Measurements from ENCODE around the gene RAB40C. TPM values are rescaled to one million over a fixed set of nuclear protein-coding genes. Genes with fewer than 3 reads are reported as not detected.
A peak's percentile ranks its signal among the peaks of the same experiment; 100 is the strongest.

RAB40C gene
- total RNA-seq, 8 experiments from 2014 or later, result 9.3 to 23.8 (median 17.1) TPM

DNA sequence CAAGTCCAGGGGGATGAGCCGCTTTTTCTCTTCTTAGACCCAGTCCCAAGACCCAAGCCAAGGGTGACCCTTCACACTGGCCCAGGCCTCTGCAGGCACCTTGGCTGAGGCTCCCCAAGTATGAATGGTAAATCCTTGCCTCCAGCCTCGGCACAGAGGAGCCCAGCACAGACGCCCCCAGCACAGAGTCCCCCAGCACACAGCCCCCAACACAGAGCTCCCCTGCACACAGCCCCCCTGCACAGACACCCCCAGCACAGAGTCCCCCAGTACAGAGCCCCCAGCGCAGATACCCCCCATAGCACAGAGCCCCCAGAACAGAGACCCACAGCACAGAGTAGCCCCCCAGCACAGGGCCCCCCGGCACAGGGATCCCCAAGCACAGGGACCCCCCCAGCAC lies 50.7 kb downstream of the RAB40C start:
- ATAC-seq (replicated peaks in 6 of 8), result no peak
- Histone ChIP-seq H3K27ac (no peak overlapping the region), H3K4me3 (peak overlapping the region in 2 of 5 donors; percentile 74 to 86), H3K4me1 (replicated peaks in 1 of 2) (peaks cover 25 to 26% of the 10 kb centered on the region in 2 donors)
- in situ Hi-C loops (cut with MboI; ENCODE audit: low pct_unique_long_range_greater_than_20kb in 2 of 9, low sequenced_read_pairs in 9 of 9, unreplicated experiment in 9 of 9), result no loop called here
- no CpG with 5 or more reads among the region's 5 CpGs for WGBS, 10 experiments

DNA sequence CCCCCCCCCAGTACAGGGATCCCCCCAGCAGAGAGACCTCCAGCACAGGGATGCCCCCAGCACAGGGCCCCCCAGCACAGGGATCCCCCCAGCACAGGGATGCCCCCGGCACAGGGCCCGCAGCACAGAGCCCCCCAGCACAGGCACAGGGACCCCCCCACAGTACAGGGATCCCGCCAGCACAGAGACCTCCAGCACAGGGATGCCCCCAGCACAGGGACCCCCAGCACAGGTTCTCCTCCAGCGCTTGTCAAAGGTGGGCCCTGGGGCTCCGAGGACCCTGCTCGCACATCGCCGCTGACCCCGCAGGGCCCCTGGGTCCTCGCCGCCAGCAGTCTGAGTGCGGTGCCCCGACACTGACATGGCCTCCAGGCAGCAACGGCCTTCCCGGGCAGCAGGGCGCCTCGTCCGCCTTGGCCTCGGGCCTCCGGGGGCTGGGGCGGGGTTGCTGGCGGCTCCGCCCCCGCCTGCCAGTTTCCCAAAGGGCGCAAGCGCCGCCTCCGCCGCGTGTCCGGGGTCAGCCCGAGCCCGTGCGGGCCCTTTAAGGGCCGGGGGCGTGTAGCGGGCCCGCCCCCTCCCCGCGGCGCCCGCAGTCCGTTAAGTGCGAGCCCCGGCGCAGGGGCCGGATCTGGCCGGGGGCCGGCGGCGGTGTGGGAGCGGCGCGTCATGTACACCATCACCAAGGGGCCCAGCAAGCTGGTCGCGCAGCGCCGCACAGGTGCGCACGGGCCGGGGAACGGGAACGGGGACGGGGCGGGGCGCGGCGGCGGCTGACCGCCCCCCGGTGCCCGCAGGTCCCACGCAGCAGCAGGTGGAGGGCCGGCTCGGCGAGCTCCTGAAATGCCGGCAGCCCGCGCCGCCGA lies 51.7 kb downstream of the RAB40C start, which contains the start of gene MCRIP2:
MCRIP2 (plus strand) TSS at position 503 of the 863 bp plus-strand sequence; CDS start at position 667, 164 bp downstream.
- Histone ChIP-seq H3K27ac (peak within 1 kb of the TSS; percentile 76 to 87), H3K4me3 (peak within 1 kb of the TSS; percentile 48 to 86 (median 61)), H3K4me1 (replicated peaks in 1 of 2) (peaks cover 25 to 26% of the 10 kb centered on the region in 2 donors)
- peak; percentile 57 to 75 (median 69) for ATAC-seq (replicated peaks in 6 of 8)
- 0% methylated on average over 4 of the region's 81 CpGs; no CpG with 5 or more reads in 9 of the 10 experiments for WGBS, 10 experiments
- in situ Hi-C loops (cut with MboI; ENCODE audit: low pct_unique_long_range_greater_than_20kb in 2 of 9, low sequenced_read_pairs in 9 of 9, unreplicated experiment in 9 of 9), result no loop called here

DNA sequence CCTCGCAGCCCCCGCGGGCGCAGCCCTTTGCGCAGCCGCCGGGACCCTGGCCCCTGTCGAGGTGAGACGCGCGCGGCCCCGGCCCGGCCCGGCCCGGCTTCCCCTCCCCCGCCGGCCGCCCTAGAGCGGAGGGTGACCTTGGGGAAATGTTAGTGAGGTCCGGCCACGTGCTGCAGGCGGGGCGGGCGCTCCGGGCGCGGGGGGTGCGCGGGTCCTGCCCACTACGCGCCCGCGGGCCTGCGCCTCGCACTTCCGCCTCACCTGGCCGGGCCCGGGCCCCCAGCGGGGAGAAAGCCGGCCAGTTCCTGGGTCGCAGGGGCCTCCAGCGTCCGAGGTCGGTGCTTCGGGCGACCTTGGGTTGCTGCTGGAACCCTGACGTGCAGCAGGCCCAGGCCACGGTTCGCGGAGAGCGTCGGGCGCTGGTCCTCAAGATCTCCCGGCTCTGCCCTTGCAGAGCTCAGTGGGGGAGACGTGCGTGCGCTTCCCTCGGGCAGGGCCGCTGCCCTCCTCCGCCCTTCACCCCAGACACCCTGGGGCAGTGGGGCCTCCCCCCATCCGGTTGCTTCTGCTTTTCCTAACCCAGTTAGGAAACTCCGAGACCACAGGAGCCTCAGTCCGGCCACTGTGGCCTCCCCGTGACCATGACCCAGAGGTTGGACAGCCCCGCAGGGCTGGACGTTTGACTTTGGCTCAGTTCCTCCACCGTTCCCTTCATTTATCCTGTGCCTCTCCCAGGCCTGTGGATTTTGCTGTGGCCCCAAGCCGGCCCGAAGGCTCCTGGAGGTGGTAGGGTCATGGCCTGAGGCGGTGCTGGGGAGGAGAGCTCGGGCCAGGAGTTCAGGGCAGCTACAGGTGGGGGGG lies 52.6 kb downstream of the RAB40C start:
- H3K4me3 ChIP-seq, result peak overlapping the region; percentile 48 to 86 (median 61)
- peaks cover 22 to 23% of the 10 kb centered on the region in 2 donors for H3K4me1 ChIP-seq (replicated peaks in 1 of 2)
- 0 to 30% (median 18%) methylated on average over 2 to 6 of the region's 72 CpGs; no CpG with 5 or more reads in 7 of the 10 experiments for WGBS, 10 experiments
- H3K27ac ChIP-seq, result peak overlapping the region; percentile 76 to 87
- ATAC-seq (replicated peaks in 6 of 8), result peak; percentile 39 to 60 (median 46)
- in situ Hi-C loops (cut with MboI; ENCODE audit: low pct_unique_long_range_greater_than_20kb in 2 of 9, low sequenced_read_pairs in 9 of 9, unreplicated experiment in 9 of 9), result no loop called here

DNA sequence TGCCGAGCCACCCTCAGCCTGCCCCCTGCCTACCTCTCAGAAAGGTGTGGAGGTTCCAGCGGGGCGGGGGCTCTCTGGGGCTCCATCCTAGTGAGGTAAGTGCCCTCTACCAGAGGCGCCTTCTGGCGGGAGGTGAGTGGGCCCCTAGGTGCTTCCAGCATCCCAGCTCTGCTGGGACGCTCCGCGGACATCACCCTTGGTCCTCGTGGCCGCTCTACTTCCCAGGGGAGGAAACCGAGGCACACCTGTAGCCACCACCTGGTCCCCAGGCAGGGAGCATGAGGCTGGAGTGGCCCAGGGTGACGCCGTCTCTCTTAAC lies 53.1 kb downstream of the RAB40C start:
- 53 to 94% (median 90%) methylated on average over 2 to 4 of the region's 13 CpGs; no CpG with 5 or more reads in 7 of the 10 experiments for WGBS, 10 experiments
- ATAC-seq (replicated peaks in 6 of 8), result no peak
- Histone ChIP-seq H3K4me1 (replicated peaks in 1 of 2) (peaks cover 18 to 19% of the 10 kb centered on the region in 2 donors), H3K27ac (no peak overlapping the region), H3K4me3 (peak overlapping the region; percentile 48 to 86 (median 61))
- in situ Hi-C loops (cut with MboI; ENCODE audit: low pct_unique_long_range_greater_than_20kb in 2 of 9, low sequenced_read_pairs in 9 of 9, unreplicated experiment in 9 of 9), result no loop called here

DNA sequence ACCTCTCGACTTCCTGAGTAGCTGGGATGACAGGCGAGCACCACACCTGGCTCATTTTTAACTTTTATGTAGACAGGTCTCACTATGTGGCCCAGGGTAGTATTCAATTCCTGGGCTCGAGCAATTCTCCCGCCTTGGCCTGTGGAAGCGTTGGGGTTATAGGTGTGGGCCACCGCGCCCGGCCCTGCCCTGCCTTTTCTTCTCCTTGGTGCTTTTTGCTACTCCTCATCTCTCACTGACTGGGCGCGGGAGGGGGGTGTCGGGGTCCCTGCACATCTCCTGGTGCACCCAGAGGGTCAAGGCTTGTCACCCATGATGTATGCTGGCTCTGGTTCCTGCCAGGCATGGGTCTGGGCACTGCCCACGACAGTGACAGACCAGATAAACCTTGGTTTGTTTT lies 54.7 kb downstream of the RAB40C start:
- H3K4me1 ChIP-seq (replicated peaks in 1 of 2), result peaks cover 13 to 14% of the 10 kb centered on the region in 2 donors
- no peak overlapping the region for H3K27ac ChIP-seq
- no peak for ATAC-seq (replicated peaks in 6 of 8)
- no peak overlapping the region for H3K4me3 ChIP-seq
- WGBS, 10 experiments, result 0 to 100% (median 100%) methylated on average over 1 to 4 of the region's 12 CpGs; no CpG with 5 or more reads in 5 of the 10 experiments
- in situ Hi-C loops (cut with MboI; ENCODE audit: low pct_unique_long_range_greater_than_20kb in 2 of 9, low sequenced_read_pairs in 9 of 9, unreplicated experiment in 9 of 9), result no loop called here

DNA sequence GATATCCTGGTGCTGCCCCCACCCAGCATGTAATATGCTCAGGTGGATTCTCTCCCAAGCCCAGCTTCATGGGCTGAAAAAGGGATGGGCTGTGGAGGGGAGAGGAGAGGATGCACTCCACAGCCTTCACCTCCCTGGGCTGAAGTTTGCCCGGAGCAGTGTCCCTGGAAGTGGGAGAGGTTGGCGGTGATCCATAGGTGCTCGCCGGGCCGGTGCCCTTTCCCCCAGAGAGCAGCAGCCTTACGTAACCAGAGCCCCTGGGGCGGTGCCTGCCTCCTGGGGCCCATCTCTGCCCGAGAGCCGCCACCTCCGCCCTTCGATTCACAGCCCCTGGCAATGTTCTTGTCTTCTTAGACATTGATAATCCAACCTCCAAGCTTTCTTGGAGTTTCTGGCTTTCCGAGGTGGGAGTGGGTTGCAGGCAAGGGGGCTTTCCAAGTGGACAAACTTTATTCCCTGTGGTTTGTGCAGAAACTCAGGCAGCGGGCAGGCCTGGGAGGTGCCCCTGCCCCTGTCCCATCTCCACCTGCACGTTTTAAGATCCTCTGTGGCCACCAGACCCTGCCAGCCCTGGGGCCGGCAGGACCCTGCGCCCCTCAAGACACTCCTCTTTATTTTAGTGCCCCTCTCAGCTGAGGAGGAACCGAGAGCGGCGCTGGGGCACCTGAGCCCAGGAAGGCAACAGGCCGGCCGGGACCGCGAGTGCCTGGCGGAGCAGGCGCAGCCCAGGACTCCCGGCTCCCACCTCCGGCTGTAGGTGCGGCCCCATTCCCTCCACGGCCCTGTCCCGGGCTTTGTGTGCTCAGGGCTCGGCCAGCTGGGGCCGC lies 56.2 kb downstream of the RAB40C start:
- no peak overlapping the region for H3K4me3 ChIP-seq
- 80 to 100% (median 84%) methylated on average over 1 to 8 of the region's 32 CpGs; no CpG with 5 or more reads in 6 of the 10 experiments for WGBS, 10 experiments
- peaks cover 25 to 26% of the 10 kb centered on the region in 2 donors for H3K4me1 ChIP-seq (replicated peaks in 1 of 2)
- no peak for ATAC-seq (replicated peaks in 6 of 8)
- in situ Hi-C loops (cut with MboI; ENCODE audit: low pct_unique_long_range_greater_than_20kb in 2 of 9, low sequenced_read_pairs in 9 of 9, unreplicated experiment in 9 of 9), result no loop called here
- H3K27ac ChIP-seq, result no peak overlapping the region

DNA sequence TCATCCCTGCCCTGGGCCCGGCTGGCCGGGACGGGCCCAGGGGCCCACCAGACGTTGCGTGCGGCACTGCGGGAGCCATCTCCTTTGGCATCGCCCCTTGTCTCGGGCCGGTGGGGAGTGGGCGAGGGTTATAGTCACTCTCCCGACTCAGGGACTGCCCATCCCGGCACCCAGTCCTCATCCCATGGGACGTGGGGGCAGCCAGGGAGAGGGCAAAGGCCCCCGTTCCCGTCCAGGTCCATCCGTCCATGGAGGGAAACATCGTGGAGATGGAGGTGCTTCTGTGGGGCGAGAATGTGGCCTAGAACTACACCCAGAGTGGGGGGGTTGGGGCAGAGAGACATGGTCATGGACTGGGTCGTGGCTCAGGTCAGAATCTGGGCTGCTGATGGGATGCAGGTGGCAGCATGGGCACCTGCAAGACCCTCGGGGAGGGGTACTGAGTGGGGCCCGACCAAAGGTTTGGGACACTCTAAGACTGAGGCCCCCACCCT lies 56.9 kb downstream of the RAB40C start:
- Histone ChIP-seq H3K4me3 (no peak overlapping the region), H3K27ac (no peak overlapping the region), H3K4me1 (replicated peaks in 1 of 2) (peaks cover 25 to 26% of the 10 kb centered on the region in 2 donors)
- WGBS, 10 experiments, result 67 to 100% methylated on average over 2 to 3 of the region's 22 CpGs; no CpG with 5 or more reads in 8 of the 10 experiments
- ATAC-seq (replicated peaks in 6 of 8), result no peak
- in situ Hi-C loops (cut with MboI; ENCODE audit: low pct_unique_long_range_greater_than_20kb in 2 of 9, low sequenced_read_pairs in 9 of 9, unreplicated experiment in 9 of 9), result no loop called here

DNA sequence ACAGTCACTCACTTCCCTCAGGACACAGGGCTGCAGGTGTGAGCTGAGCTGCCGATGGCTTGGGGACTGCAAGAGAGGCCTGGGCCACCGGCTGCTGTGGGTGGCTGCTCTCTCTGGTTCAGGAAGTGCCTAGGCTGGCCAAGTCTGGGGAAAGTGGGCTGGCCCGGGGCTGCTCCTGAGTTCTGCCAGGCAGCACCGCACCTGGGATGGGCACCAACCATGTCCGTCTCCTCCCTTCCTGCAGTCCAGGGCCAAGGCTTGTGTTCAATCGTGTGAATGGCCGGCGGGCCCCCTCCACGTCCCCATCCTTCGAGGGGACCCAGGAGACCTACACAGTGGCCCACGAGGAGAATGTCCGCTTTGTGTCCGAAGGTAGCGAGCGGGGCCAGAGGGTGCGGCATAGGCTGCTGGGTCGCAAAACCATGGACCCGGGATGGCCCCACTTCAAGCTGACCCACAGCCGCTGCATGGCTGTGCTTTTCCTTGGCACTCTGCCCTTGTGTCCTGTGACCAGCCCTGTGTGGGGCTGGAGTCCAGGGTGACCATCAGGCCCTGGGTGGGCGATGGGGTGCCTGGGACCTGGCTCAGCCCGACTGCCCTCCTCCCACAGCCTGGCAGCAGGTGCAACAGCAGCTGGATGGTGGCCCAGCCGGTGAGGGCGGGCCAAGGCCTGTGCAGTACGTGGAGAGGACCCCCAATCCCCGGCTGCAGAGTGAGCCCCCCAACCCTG lies 57.5 kb downstream of the RAB40C start:
- whole genome bisulfite sequencing, 10 experiments, result 100% methylated on average over 1 of the region's 25 CpGs; no CpG with 5 or more reads in 9 of the 10 experiments
- in situ Hi-C loops (cut with MboI; ENCODE audit: low pct_unique_long_range_greater_than_20kb in 2 of 9, low sequenced_read_pairs in 9 of 9, unreplicated experiment in 9 of 9), result no loop called here
- peaks cover 25 to 26% of the 10 kb centered on the region in 2 donors for H3K4me1 ChIP-seq (replicated peaks in 1 of 2)
- no peak for ATAC-seq (replicated peaks in 6 of 8)
- no peak overlapping the region for H3K4me3 ChIP-seq
- no peak overlapping the region for H3K27ac ChIP-seq

DNA sequence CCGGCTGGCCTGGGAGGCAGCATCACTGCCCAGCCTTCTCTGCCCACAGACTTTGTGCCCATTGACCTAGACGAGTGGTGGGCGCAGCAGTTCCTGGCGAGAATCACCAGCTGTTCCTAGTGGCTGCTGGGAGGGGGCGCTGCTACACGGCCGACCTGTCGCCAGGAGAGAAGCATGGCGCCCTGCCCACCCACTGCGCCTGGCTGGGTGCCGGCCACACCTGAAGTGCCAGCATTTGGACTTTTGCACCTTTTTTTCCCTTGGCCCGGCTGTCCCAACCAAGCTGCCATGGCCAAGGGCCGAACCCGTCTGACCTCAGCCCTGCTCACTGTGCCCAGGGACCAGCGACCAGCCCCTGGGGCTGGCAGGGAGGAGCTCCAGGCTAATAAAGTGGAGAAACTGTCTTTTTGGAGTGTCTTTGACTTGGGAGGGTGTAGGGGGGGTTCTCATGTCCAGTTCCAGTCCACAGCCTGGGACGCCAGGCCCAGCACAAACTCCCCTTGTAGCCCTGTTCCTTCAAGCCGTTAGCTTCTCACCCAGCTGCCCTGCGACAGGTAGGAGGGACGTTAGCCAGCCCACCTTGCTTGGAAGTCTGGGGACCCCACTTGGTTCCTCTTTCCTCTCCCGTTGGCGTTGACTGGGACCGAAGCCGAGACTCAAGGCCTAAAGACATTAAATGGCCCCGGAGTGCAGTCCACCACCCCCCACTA lies 58.4 kb downstream of the RAB40C start:
- in situ Hi-C loops (cut with MboI; ENCODE audit: low pct_unique_long_range_greater_than_20kb in 2 of 9, low sequenced_read_pairs in 9 of 9, unreplicated experiment in 9 of 9), result no loop called here
- Histone ChIP-seq H3K4me1 (replicated peaks in 1 of 2) (peaks cover 18 to 19% of the 10 kb centered on the region in 2 donors), H3K4me3 (peak overlapping the region; percentile 51 to 93 (median 77)), H3K27ac (peak overlapping the region; percentile 96 to 98)
- peak in 3 of 8 experiments; percentile 3 to 10 (median 7) for ATAC-seq (replicated peaks in 6 of 8)
- WGBS, 10 experiments, result 0 to 63% (median 40%) methylated on average over 1 to 8 of the region's 24 CpGs; no CpG with 5 or more reads in 3 of the 10 experiments

DNA sequence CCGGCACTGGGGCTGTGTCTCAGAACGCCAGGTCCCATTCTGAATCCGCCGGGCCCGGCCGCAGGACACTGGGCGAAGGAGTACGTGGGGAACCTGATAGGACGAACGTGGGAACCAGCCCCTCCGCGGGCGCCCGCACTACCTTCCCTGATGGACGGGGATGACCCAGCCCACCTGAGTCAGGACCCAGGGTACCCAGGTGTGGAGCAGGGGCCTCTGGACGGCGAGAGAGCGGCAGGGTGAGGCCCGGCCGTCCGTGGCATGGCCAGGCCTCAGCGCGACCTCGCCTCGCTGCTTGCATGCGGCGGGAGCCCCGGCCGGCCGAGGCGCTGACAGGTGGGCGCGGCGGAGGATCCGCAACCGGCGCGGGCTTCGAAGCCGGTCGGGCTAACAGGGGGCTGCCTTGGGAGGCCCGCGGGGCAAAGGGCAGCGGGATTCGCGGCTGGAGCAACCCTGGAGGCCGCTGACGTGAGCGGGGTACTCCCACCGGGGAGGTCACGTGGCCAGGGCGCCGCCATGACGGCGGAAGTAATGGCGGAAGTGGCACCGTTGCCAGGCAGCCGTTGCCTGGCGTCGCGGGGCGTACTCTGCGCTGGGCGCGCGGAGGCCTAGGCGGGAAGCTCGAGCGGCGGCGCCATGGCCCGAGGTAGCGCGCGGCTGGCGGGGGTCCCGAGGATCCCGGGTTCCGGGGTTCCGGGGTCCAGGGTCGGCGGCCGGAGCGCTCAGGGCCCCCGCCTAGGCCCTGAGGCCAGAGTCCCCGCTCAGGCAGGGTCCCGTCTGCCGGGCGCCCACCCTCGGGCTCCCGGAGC lies 59.1 kb downstream of the RAB40C start, which contains the start of gene WDR90:
WDR90 (plus strand) TSS at position 585 of the 809 bp plus-strand sequence; CDS start at position 637, 52 bp downstream.
- H3K4me1 ChIP-seq (replicated peaks in 1 of 2), result peaks cover 18 to 19% of the 10 kb centered on the region in 2 donors
- peak within 1 kb of the TSS; percentile 96 to 98 for H3K27ac ChIP-seq
- H3K4me3 ChIP-seq, result peak within 1 kb of the TSS; percentile 51 to 93 (median 77)
- 0 to 15% (median 1%) methylated on average over 1 to 7 of the region's 91 CpGs; no CpG with 5 or more reads in 4 of the 10 experiments for WGBS, 10 experiments
- ATAC-seq (replicated peaks in 6 of 8), result peak; percentile 81 to 91 (median 85)
- in situ Hi-C loops (cut with MboI; ENCODE audit: low pct_unique_long_range_greater_than_20kb in 2 of 9, low sequenced_read_pairs in 9 of 9, unreplicated experiment in 9 of 9), result no loop called here
